CMK (cell line): ENCODE measurements around the gene HIVEP3.

Experiments used
- DNase-seq: peaks from one replicate; pipeline ENCODE4 v3.0.0-alpha.2; 2010; ENCODE audit warnings: low read depth

Gene HIVEP3

DNA sequence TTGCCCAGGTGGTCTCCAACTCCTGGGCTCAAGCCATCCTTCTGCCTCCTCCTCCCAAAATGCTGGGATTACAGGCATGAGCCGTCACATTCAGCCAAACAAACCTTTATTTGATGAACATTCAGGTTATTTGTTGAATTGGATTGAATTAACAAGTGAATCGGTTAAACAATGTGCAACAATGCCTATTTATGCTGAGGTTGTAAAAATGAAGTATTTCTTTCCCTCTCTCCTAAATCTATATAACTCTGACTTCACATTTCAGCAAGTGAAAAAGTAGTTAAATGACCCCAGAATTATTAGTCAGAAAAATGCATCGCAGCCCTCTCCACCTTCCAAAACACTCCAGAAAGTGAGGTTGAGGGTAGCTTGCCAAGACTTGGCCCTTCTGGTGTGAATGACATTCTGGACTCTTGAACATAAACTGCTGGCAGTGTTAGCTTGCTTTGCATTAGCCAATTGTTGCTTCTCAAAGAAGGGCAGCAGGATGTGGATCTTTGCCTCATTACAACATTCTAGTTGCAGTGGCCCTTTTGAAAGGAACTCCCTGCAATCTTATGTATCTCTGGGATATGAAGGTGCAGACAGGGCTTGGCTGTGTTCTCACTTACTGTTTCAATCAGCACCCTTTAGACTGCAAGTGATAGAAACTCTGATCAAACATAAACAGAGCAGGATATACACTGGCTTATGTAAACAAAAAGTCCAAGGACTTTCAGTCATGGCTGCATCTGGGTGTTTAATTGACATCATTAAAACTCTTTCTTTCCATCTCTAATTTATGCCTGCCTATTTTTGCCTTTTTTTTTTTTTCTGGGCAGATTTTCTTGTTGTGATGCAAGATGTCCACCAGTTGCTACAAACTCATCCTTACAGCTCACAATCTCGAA is 456.7 kb downstream of the HIVEP3 start:
- no peak for DNase-seq

DNA sequence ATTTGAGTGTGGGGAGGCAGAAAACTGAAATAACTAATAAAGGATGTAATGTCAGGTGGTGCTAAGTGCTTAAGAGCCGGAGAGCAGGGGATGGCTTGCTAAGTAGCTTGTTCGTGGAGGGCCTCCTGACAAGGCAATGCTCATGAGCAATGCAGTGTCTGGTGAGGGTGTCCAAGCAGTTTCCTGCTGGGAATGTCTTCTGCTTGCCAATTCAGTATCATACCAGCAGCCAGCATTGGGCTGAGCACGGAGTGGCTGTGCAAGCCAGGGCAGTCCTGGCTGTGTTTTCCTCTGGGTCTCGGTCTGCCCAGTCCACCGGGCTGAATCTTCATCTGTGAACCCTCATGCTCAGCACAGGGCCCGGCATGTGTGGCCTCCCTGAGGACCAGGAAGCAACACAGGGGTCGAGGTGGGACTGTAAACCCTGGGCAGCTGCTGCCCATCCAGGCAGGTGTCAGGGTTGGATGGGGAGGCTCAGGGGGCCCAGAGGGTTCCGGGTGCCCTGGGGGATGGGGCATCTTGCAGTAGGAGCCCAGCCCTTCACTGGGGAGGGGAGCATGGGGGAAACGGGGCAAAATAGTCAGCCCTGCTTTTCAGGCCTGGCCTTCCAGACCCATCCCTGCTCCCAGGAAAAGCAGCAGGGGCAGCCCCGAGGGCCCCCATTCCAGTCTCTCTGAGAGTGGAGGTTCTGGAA is 461.7 kb downstream of the HIVEP3 start:
- no peak for DNase-seq
